Astrocyte (in vitro differentiated cells and primary cell): ENCODE measurements around the gene IGSF22.

Experiments used
- EZH2 ChIP-seq: IDR thresholded peaks from 2 replicates; pipeline ENCODE4 v1.6.1; 2012; ENCODE audit warnings: mild to moderate bottlenecking, low read length, inconsistent platforms; ENCODE audit not compliant: insufficient read depth
- TF ChIP-seq, protein P1 (sequence below): IDR thresholded peaks from 2 replicates; pipeline ENCODE4 v1.5.1; 2011; ENCODE audit warnings: low read depth, mild to moderate bottlenecking, inconsistent platforms, low read length, moderate library complexity; ENCODE audit not compliant: insufficient read depth

GRCh38 chr11:18701614-18702216 lies 24.3 kb downstream of the IGSF22 start:
- TF ChIP-seq EZH2 = no peak
- TF ChIP-seq, protein P1, sequence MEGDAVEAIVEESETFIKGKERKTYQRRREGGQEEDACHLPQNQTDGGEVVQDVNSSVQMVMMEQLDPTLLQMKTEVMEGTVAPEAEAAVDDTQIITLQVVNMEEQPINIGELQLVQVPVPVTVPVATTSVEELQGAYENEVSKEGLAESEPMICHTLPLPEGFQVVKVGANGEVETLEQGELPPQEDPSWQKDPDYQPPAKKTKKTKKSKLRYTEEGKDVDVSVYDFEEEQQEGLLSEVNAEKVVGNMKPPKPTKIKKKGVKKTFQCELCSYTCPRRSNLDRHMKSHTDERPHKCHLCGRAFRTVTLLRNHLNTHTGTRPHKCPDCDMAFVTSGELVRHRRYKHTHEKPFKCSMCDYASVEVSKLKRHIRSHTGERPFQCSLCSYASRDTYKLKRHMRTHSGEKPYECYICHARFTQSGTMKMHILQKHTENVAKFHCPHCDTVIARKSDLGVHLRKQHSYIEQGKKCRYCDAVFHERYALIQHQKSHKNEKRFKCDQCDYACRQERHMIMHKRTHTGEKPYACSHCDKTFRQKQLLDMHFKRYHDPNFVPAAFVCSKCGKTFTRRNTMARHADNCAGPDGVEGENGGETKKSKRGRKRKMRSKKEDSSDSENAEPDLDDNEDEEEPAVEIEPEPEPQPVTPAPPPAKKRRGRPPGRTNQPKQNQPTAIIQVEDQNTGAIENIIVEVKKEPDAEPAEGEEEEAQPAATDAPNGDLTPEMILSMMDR = no peak
